ENCODE results near the gene YIPF3. TPM values are rescaled to one million over a fixed set of nuclear protein-coding genes. Genes with fewer than 3 reads are reported as not detected.

Gene YIPF3
- polyA plus RNA-seq, 1 donor (not counting 4 experiments of a cell fraction or from before 2014, with no cell fraction given) = 136 TPM

- Histone ChIP-seq H3K79me2 (ENCODE audit: control insufficient read depth, insufficient read depth, low read length) (peaks cover 4% of the 10 kb centered on the region), H3K36me3 (ENCODE audit: control insufficient read depth in 2 of 2, extremely low read depth in 1 of 2, insufficient read depth in 2 of 2, low read length in 2 of 2) (peaks cover 23 to 49% of the 10 kb centered on the region in 2 experiments), H3K27me3 (ENCODE audit: control insufficient read depth, extremely low read depth, insufficient read depth, low read length) (no peaks in the 10 kb centered on the region), H3K9me1 (ENCODE audit: control insufficient read depth, extremely low read depth, insufficient read depth, low read length) (no peaks in the 10 kb centered on the region), H3K27ac (ENCODE audit: control insufficient read depth, insufficient read depth, low read length) (peak overlapping the region; percentile 79), H3K4me1 (ENCODE audit: control insufficient read depth, extremely low read depth, insufficient read depth, low read length) (peaks cover 58% of the 10 kb centered on the region), H4K20me1 (ENCODE audit: control insufficient read depth, extremely low read depth, insufficient read depth, low read length) (no peaks in the 10 kb centered on the region), H3K4me2 (ENCODE audit: control insufficient read depth, extremely low read depth, insufficient read depth, low read depth, low read length) (peak overlapping the region; percentile 69), H3K9ac (ENCODE audit: control insufficient read depth, extremely low read depth, insufficient read depth, low read length) (peak overlapping the region; percentile 49), H2AFZ (ENCODE audit: control insufficient read depth, low read length) (no peak overlapping the region), H3K9me3 (ENCODE audit: control insufficient read depth, low read depth, low read length) (no peaks in the 10 kb centered on the region), H3K4me3 (ENCODE audit: control insufficient read depth in 2 of 3, extremely low read depth in 1 of 3, insufficient read depth in 2 of 3, low read depth in 1 of 3, low read length in 3 of 3) (peak overlapping the region in 1 of 3 experiments; percentile 47)
- DNase-seq (ENCODE audit: low read depth, low spot score) (peak; percentile 98), FAIRE-seq (peak; percentile 88)
- dilution Hi-C loops (cut with MboI; ENCODE audit: extremely low pct_ligation_motif_present, low sequenced_read_pairs) = no loop called here
- TF ChIP-seq CTCF (optimal IDR thresholded peaks at IDR 0.05 in 1 of 3, IDR thresholded peaks at IDR 0.05 in 1 of 3, conservative IDR thresholded peaks at IDR 0.05 in 1 of 3; ENCODE audit: extremely low read depth in 1 of 3, insufficient read depth in 2 of 3, low read length in 3 of 3) (peak in 2 of 3 experiments; percentile 81 to 87), EZH2 (IDR thresholded peaks at IDR 0.05; ENCODE audit: low read length) (no peak)
These were observed 20.2 kb downstream of the YIPF3 start for GRCh38 chr6:43496370-43497128.

GRCh38 chr6:43495409-43495941 lies 21.3 kb downstream of the YIPF3 start:
- Histone ChIP-seq H4K20me1 (ENCODE audit: control insufficient read depth, extremely low read depth, insufficient read depth, low read length) (no peaks in the 10 kb centered on the region), H3K79me2 (ENCODE audit: control insufficient read depth, insufficient read depth, low read length) (peaks cover 4% of the 10 kb centered on the region), H3K9me3 (ENCODE audit: control insufficient read depth, low read depth, low read length) (no peaks in the 10 kb centered on the region), H3K4me3 (ENCODE audit: control insufficient read depth in 2 of 3, extremely low read depth in 1 of 3, insufficient read depth in 2 of 3, low read depth in 1 of 3, low read length in 3 of 3) (no peak overlapping the region), H3K4me2 (ENCODE audit: control insufficient read depth, extremely low read depth, insufficient read depth, low read depth, low read length) (peak overlapping the region; percentile 69), H3K9me1 (ENCODE audit: control insufficient read depth, extremely low read depth, insufficient read depth, low read length) (no peaks in the 10 kb centered on the region), H3K4me1 (ENCODE audit: control insufficient read depth, extremely low read depth, insufficient read depth, low read length) (peaks cover 59% of the 10 kb centered on the region), H3K9ac (ENCODE audit: control insufficient read depth, extremely low read depth, insufficient read depth, low read length) (peak overlapping the region; percentile 49), H2AFZ (ENCODE audit: control insufficient read depth, low read length) (no peak overlapping the region), H3K27me3 (ENCODE audit: control insufficient read depth, extremely low read depth, insufficient read depth, low read length) (no peaks in the 10 kb centered on the region), H3K27ac (ENCODE audit: control insufficient read depth, insufficient read depth, low read length) (peak overlapping the region; percentile 79), H3K36me3 (ENCODE audit: control insufficient read depth in 2 of 2, extremely low read depth in 1 of 2, insufficient read depth in 2 of 2, low read length in 2 of 2) (peaks cover 22 to 42% of the 10 kb centered on the region in 2 experiments)
- TF ChIP-seq EZH2 (IDR thresholded peaks at IDR 0.05; ENCODE audit: low read length) (no peak), CTCF (optimal IDR thresholded peaks at IDR 0.05 in 1 of 3, IDR thresholded peaks at IDR 0.05 in 1 of 3, conservative IDR thresholded peaks at IDR 0.05 in 1 of 3; ENCODE audit: extremely low read depth in 1 of 3, insufficient read depth in 2 of 3, low read length in 3 of 3) (peak in 2 of 3 experiments; percentile 35 to 59)
- DNase-seq (ENCODE audit: low read depth, low spot score) (no peak), FAIRE-seq (peak; percentile 84)
- dilution Hi-C loops (cut with MboI; ENCODE audit: extremely low pct_ligation_motif_present, low sequenced_read_pairs) = no loop called here
